ENCODE results near the gene TIMD4.
A peak's percentile ranks its signal among the peaks of the same experiment; 100 is the strongest.

DNA sequence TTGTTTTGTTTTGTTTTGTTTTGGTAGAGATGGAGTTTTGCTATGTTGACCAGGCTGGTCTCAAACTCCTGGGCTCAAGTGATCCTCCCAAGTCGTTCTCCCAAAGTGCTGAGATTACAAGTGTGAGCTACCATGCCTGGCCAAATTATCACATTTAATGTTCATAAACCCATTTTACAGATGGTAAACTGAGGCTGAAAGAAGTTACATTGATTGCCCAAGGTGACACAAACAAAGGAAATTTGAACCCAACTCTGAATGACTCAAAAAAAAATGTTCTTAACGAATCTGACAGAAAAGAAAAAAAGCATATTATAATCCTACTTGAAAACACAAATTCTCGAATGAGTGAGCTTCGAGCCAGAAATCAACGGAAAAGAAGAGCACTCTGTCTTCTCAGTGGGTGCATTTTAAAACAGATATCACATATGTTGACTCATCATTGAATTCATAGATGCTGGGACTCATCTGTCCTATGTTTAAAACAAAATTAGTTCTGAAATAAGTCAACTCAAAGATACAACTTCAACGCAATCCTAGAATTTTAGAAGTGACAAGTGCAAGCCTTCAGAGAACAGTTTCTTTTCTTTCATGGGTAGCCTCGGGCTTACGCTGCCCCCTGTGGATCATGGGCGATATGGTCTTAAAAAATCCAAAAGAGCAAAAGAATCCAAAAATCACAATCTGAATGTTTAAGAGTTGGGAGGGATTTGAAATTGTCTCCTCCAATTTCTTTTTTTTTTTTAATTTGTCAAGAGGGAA lies 28.4 kb downstream of the TIMD4 start:
- TF ChIP-seq, protein P1, sequence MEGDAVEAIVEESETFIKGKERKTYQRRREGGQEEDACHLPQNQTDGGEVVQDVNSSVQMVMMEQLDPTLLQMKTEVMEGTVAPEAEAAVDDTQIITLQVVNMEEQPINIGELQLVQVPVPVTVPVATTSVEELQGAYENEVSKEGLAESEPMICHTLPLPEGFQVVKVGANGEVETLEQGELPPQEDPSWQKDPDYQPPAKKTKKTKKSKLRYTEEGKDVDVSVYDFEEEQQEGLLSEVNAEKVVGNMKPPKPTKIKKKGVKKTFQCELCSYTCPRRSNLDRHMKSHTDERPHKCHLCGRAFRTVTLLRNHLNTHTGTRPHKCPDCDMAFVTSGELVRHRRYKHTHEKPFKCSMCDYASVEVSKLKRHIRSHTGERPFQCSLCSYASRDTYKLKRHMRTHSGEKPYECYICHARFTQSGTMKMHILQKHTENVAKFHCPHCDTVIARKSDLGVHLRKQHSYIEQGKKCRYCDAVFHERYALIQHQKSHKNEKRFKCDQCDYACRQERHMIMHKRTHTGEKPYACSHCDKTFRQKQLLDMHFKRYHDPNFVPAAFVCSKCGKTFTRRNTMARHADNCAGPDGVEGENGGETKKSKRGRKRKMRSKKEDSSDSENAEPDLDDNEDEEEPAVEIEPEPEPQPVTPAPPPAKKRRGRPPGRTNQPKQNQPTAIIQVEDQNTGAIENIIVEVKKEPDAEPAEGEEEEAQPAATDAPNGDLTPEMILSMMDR (conservative IDR thresholded peaks at IDR 0.05; ENCODE audit: low read depth, low read length) = peak; percentile 34
- TF ChIP-seq CHD1 (IDR thresholded peaks at IDR 0.05; ENCODE audit: low read depth, low read length) = no peak
- TF ChIP-seq MAFK (IDR thresholded peaks at IDR 0.05; ENCODE audit: low read depth, low read length) = no peak
- TF ChIP-seq POLR2A (IDR thresholded peaks at IDR 0.05; ENCODE audit: low read depth, low read length) = no peak
- no peak for TF ChIP-seq MXI1 (IDR thresholded peaks at IDR 0.05; ENCODE audit: borderline replicate concordance, low read depth, low read length)
- no peak for TF ChIP-seq SMC3 (IDR thresholded peaks at IDR 0.05; ENCODE audit: low read depth, low read length)
- no peak for TF ChIP-seq NFE2L2 (IDR thresholded peaks at IDR 0.05; ENCODE audit: low read depth, low read length)
- TF ChIP-seq RAD21 (IDR thresholded peaks at IDR 0.05; ENCODE audit: low read length) = peak; percentile 26; the same call in 1 of the 2 replicates
- no peak for TF ChIP-seq BHLHE40 (IDR thresholded peaks at IDR 0.05; ENCODE audit: low read depth, low read length)
- TF ChIP-seq, protein P2, sequence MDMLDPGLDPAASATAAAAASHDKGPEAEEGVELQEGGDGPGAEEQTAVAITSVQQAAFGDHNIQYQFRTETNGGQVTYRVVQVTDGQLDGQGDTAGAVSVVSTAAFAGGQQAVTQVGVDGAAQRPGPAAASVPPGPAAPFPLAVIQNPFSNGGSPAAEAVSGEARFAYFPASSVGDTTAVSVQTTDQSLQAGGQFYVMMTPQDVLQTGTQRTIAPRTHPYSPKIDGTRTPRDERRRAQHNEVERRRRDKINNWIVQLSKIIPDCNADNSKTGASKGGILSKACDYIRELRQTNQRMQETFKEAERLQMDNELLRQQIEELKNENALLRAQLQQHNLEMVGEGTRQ (IDR thresholded peaks at IDR 0.05; ENCODE audit: low read depth, low read length) = no peak
